Activated CD8-positive, alpha-beta memory T cell treated with anti-CD3 and anti-CD28 coated beads for 24 hours (primary cell): Measurements from ENCODE around the gene TRIM24.

Experiments
- DNase-seq: peaks from one replicate; pipeline ENCODE4 v3.0.0-alpha.2; 2020

Gene TRIM24

DNA sequence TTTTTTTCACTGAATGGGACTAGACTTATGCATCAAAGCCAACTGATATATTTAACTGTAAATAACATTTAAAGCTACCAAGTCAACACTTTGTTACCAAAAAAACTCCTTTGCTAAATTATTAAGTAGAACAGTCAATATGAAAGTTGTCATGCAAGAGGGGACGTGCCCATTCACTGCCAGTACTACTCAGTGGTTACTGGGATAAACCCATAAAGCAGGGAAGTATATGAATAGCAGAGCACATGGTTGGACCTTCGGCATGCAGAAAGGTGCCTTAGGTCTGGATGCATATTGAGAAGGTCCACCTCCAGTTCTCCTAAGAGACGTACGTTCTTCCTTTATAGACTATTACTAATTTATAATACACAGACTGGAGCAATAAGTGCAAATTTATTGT is 121.0 kb downstream of the TRIM24 start:
- DNase-seq = no peak

DNA sequence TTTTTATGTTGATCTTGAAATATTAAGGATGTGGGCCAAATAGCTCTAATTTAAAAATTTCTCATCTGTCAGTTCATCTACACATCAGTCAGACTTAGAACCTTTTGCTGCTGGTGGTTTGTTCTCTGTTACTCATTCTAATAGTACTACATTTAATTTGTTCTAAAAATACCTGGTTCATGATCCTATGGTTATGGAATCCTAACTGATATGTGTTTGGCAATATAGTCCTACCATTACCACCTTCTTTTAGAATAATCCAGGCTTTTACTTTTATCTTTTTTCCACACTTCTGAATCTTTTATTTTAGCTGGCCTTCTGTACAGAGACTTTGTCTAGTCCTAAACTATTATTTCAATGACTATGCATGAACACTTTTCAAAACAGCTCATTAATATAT is 124.2 kb downstream of the TRIM24 start:
- no peak for DNase-seq

GRCh38 chr7:138584696-138585095 is 124.6 kb downstream of the TRIM24 start:
- DNase-seq = no peak

DNA sequence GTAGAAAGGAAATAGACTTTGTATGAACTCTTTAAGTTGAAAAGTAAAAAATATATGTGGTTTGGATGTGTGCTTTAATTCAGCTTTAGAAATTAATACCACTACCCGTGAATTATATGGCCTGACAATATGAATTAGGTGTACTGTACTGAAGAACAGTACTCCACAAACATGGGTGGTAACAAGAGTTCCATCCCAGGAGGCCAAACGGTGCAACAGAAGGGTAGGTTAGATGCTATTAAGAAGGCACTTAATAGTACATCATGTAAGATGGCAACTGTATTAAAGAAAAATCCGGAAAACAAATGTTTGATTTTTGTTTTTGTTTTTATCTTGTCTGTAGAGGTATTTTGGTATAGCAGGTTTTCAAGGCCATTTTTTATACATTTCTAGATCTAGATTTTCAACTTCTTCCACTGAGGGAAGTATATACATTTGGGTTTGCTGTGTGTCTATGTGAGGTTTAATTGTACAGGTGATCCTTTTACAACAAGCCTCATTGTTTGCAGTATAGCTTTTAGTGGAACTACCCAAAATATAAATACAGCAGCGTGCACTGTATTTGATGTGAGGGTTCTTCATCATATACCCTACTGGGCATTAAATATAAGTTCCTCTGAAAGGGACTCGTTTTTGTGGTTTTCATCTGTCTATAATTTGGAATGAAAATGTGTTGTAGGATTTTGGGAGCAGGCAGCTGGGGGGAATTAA is 125.4 kb downstream of the TRIM24 start:
- no peak for DNase-seq

GRCh38 chr7:138587485-138587884 is 127.4 kb downstream of the TRIM24 start:
- DNase-seq = no peak

DNA sequence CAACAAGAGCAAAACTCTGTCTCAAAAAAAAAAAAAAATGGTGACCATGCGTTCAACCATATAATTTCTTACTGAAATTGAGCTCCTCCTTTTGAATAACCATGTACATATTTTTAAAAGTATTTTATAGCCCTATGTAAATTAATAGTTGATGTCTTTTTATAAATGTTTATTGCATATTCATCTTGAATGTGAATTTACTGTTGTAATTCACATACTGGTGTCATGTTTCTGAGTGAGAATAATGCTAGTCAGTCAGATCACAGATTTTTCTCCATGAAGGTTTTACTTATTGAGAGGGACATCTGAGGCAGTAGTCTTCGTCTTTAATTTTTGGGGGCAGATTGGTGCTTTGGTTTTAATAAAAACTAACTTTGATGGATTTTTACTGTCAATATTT is 128.9 kb downstream of the TRIM24 start:
- no peak for DNase-seq

DNA sequence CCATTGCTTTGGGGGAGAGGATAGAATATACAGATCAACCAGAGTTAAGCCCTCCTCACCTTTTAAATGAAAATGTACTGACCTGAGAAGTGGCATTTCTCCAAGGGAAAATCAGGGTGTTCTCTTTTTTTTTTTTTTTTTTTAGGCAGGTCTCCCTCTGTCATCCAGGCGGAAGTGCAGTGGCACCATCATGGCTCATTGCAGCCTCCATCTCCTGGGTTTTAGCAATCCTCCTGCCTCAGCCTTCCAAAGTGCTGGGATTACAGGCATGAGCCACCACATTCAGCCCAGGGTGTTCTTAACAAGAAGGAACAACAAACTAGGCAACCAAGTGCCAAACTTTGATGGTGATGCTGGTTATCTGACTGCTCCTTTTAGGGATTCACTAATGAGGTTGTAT is 130.1 kb downstream of the TRIM24 start:
- DNase-seq = no peak

DNA sequence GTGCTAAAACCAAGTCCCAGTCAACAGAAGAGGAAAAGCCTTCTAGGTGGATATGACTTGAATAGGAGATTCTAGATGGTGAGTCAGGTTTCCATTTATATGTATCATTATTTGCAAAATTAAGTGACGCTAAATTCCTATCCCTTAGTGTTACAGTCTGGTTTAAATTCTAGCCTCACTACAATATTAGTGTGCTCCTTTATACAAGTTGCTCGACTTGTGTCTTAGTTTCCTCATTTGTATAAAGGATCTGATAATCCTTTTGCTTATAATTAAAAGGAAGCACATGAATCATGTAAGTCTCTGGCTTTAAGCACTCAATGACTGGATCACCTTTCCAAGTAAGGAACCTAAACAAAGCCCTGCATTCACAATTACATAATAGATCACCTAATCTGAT is 135.4 kb downstream of the TRIM24 start:
- DNase-seq = no peak

GRCh38 chr7:138602451-138602850 is 142.4 kb downstream of the TRIM24 start:
- DNase-seq = no peak

DNA sequence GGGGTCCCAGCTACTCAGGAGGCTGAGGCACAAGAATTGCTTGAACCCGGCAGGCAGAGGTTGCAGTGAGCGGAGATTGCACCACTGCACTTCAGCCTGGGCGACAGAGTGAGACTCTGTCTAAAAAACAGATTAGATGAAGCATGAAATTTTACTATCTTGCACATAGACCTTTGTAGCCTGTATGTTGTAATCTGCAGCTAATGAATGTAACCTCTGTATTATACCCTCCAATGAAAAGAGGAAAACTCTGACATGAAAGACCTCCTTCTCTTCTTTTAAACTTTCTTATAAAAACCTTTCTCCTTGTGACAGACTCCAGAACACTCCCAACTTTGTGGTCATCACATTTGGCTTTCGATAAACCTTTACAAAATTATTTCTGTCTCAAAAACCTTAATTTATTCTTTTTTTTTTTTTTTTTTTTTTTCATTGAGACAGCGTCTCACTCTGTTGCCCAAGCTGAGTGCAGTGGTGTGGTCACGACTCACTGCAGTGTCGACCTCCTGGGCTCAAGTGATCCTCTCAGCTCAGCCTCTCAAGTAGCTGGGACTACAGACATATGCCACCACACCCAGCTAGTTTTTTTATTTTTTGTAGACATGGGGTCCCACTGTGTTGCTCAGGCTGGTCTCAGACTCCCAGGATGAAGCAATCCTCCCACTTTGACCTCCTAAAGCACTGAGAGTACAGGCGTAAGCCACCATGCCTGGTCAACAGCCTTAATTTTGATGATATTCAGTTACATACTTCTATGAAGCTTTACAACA is 143.7 kb downstream of the TRIM24 start:
- no peak for DNase-seq

DNA sequence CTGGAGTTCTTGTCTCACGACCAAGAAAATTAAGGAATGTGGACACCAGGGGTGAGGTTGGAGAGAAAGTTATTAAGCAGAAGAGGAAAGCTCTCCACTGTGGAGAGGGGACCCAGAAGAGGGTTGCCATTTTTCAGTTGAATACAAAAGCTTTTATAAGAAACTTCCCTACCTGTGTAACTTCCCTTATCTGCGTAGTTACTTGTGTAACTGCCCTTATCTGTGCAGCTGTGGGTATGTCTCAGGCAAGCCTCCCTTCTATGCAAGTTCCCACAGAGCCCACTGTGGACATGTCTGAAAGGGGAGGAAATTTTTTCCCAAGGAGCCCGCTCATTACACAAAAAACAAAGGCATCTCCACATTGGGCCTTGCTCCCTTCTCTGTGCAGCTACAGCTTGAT is 146.2 kb downstream of the TRIM24 start:
- no peak for DNase-seq

- DNase-seq = no peak
Measured at GRCh38 chr7:138607216-138608126, 147.4 kb downstream of the TRIM24 start.

- no peak for DNase-seq
Measured at GRCh38 chr7:138608275-138608674, 148.2 kb downstream of the TRIM24 start.

- no peak for DNase-seq
Measured at GRCh38 chr7:138610671-138611170, 150.7 kb downstream of the TRIM24 start.

DNA sequence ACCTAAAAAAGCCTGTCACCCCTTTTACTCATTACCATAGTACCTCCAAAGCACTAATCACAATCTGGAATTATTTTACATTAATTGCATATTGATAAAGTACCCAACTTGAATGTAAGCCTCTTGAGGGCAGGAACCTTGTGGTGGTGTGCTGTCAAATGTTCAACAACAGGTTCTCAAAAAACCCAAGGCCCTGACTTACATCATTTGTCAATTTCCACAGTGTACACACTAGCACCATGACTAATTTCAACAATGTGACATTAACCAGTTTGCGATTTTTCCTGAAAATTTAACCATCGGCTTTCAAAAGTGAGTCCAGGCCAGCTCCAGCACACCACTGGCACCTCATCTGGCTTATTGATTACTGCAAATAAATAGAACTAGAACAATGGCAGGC is 153.6 kb downstream of the TRIM24 start:
- no peak for DNase-seq

DNA sequence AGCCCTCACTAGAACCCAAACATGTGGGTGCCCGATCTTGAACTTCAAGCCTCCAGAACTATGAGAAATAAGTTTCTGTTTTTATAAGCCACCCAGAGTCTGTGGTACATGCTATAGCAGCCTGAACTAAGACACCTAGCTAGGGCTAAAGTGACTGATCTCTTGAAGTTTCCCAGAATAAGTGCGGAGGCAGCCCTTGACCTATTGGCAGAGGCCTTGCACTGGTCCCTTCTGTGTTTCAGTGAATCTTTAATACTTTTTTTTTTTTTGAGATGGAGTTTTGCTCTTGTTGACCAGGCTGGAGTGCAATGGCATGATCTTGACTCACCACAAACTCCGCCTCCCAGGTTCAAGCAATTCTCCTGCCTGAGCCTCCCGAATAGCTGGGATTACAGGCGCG is 156.0 kb downstream of the TRIM24 start:
- no peak for DNase-seq

DNA sequence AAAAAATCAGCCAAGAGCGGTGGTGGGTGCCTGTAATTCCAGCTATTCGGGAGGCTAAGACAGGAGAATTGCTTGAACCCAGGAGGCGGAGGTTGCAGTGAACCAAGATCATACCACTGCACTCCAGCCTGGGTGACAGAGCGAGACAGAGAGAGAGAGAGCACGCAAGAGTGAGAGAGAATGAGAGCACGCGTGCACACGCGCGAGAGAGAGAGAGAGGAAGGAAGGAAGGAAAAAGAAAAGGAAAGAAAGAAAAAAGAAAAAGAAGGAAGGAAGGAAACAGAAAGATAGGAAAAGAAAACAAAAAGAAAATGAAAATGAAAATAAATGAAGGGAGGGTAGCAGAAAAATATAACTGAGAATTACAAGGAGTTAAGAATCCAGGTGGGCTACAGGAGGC is 158.4 kb downstream of the TRIM24 start:
- DNase-seq = no peak

- DNase-seq = no peak
Measured at GRCh38 chr7:138618933-138619332, 158.9 kb downstream of the TRIM24 start.

DNA sequence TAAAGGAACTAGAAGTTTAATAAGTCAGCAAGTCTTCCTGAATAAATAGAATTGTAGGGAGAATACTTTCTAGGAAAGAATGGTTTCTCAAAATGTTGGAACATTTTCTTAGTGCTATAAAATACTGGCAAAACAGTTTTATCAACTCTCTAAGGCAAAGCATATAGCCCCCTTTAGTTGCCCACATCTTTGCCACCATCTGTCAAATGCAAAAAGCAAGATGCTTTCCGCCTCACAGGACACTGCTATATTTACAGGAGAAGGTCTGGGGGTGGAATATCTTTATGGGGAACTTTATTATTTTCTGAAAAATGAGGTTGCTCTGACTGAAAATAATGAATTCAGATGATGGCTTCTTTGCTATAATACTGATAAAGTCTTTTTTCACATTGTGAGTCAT is 162.8 kb downstream of the TRIM24 start:
- DNase-seq = no peak

GRCh38 chr7:138625084-138625848 is 165.2 kb downstream of the TRIM24 start:
- DNase-seq = no peak

GRCh38 chr7:138625849-138626230 is 165.8 kb downstream of the TRIM24 start:
- no peak for DNase-seq

- DNase-seq = no peak
Measured at GRCh38 chr7:138626846-138627245, 166.8 kb downstream of the TRIM24 start.

DNA sequence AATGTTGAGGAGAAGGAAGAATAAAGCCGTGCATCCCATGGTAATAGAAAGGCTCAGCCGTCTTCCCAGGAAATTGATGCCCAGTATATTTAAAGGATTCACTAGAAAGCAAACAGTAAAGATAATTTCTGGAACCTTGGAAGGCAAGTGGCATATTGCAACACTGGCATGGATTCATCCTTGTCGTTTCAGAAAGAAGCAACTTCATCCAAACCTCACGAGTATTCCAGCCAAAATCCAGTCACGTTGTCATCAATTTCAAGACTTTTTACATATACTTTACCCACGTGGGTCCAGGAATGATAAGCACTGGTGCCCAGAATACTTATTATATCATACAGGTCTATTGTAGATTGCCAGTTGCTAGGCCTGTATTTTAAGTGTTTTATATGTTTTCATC is 167.3 kb downstream of the TRIM24 start:
- DNase-seq = no peak
